ENCODE data around the gene SCYGR5. TPM values are rescaled to one million over a fixed set of nuclear protein-coding genes. Genes with fewer than 3 reads are reported as not detected.

Gene SCYGR5
- total RNA-seq, 1 experiment from 2014 or later = not detected

DNA sequence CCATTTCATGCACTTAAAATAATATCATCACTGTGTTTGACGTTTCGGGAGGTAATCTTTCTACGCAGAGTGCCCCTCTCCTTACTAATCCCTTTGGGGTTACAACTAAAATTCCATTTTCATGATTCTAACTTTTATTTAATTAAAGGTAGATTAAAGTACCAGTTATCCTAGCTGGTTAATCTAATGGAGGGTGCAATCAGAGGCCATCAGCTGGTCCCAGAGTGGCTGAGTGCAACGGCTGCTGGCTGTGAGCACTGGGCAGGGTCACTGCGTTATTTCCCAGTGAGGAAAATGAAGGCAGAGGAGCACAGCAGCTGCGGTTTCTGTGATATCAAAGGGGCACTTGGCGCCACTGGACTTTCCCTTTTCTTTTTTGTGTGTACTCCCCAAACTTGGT is 37.2 kb upstream of the SCYGR5 start:
- Histone ChIP-seq H3K79me2 (ENCODE audit: low read depth) (no peaks in the 10 kb centered on the region), H3K9me3 (ENCODE audit: insufficient read depth, low read depth) (no peaks in the 10 kb centered on the region; the same call in 1 of the 2 replicates), H3K36me3 (ENCODE audit: low read depth) (no peaks in the 10 kb centered on the region), H3K4me3 (no peak overlapping the region), H4K20me1 (ENCODE audit: insufficient read depth) (no peaks in the 10 kb centered on the region), H3K4me2 (no peak overlapping the region), H3K4me1 (replicated peaks; ENCODE audit: insufficient read depth) (no peaks in the 10 kb centered on the region), H3F3A (ENCODE audit: insufficient read depth, low read depth) (no peaks in the 10 kb centered on the region), H3K27ac (no peak overlapping the region), H3K27me3 (ENCODE audit: insufficient read depth, low read depth) (no peaks in the 10 kb centered on the region), H3K9me2 (ENCODE audit: insufficient read depth) (no peaks in the 10 kb centered on the region), H2AFZ (no peak overlapping the region)
- TF ChIP-seq CTCF (conservative IDR thresholded peaks at IDR 0.05) = no peak
- no TSS peak for BruUV-seq (replicated peaks)
- POLR2A ChIA-PET (ENCODE audit: unreplicated experiment) = no interaction called here
- intact Hi-C loops (cut with micrococcal nuclease; ENCODE audit: unreplicated experiment) = no loop called here
- CTCF ChIA-PET = no interaction called here
- DNase-seq = no peak

DNA sequence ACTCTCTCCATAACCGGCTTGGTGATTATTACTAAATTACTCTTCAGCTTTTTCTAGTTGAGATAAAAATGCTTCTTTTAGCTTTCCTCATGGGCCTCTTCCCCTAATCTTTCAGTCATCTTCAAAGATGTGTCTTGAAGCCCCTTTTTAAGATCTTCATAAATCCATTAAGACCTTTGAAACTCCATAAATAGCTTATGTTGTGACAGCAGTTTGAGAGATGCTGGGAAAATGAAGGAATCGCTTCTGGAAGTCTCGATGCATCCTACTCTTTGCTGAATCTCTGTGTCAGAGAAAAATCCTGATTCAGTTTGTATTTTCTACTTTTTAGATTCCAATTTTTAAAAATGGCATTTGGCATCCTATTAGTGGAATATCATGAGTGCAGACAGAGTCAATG is 36.3 kb upstream of the SCYGR5 start:
- Histone ChIP-seq H3K4me2 (no peak overlapping the region), H3K4me1 (replicated peaks; ENCODE audit: insufficient read depth) (no peaks in the 10 kb centered on the region), H3K36me3 (ENCODE audit: low read depth) (no peaks in the 10 kb centered on the region), H3K79me2 (ENCODE audit: low read depth) (no peaks in the 10 kb centered on the region), H3K27me3 (ENCODE audit: insufficient read depth, low read depth) (no peaks in the 10 kb centered on the region), H3F3A (ENCODE audit: insufficient read depth, low read depth) (no peaks in the 10 kb centered on the region), H3K4me3 (no peak overlapping the region), H2AFZ (no peak overlapping the region), H3K9me3 (ENCODE audit: insufficient read depth, low read depth) (no peaks in the 10 kb centered on the region), H3K27ac (no peak overlapping the region), H3K9me2 (ENCODE audit: insufficient read depth) (no peaks in the 10 kb centered on the region), H4K20me1 (ENCODE audit: insufficient read depth) (no peaks in the 10 kb centered on the region)
- intact Hi-C loops (cut with micrococcal nuclease; ENCODE audit: unreplicated experiment) = no loop called here
- CTCF ChIA-PET = no interaction called here
- no TSS peak for BruUV-seq (replicated peaks)
- DNase-seq = no peak
- TF ChIP-seq CTCF (conservative IDR thresholded peaks at IDR 0.05) (no peak), EZH2 (IDR thresholded peaks at IDR 0.05; ENCODE audit: low read depth) (no peak)
- POLR2A ChIA-PET (ENCODE audit: unreplicated experiment) = no interaction called here

DNA sequence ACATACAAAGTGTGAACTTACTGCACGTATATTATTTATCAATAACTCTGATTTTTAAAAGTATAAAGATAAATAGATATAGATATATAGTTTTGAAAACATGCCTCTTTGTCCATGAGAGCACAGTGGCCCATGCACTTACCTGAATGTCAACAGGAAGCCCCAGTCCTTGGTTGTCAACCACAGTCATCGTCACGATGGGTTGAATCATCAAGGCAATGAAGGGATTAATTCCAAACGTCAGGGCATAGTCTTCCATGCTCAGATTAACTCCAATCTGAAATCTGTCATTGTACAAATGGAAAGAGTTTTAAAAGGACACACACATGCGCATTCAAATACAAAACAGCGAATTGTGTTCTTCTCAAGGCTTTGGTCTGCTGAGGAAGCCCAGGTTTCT is 33.8 kb upstream of the SCYGR5 start:
- no peak for DNase-seq
- H3K27ac ChIP-seq = no peak overlapping the region
- H3K4me3 ChIP-seq = no peak overlapping the region
- no peaks in the 10 kb centered on the region for H3K79me2 ChIP-seq (ENCODE audit: low read depth)
- ChIA-PET POLR2A (ENCODE audit: unreplicated experiment) (no interaction called here), CTCF (no interaction called here)
- H3K4me1 ChIP-seq (replicated peaks; ENCODE audit: insufficient read depth) = no peaks in the 10 kb centered on the region
- no peaks in the 10 kb centered on the region for H3K9me2 ChIP-seq (ENCODE audit: insufficient read depth)
- no peak for TF ChIP-seq EZH2 (IDR thresholded peaks at IDR 0.05; ENCODE audit: low read depth)
- TF ChIP-seq CTCF (conservative IDR thresholded peaks at IDR 0.05) = no peak
- no peaks in the 10 kb centered on the region for H3F3A ChIP-seq (ENCODE audit: insufficient read depth, low read depth)
- H3K9me3 ChIP-seq (ENCODE audit: insufficient read depth, low read depth) = no peaks in the 10 kb centered on the region
- no peak overlapping the region for H2AFZ ChIP-seq
- BruUV-seq (replicated peaks) = no TSS peak
- H3K27me3 ChIP-seq (ENCODE audit: insufficient read depth, low read depth) = no peaks in the 10 kb centered on the region
- H3K36me3 ChIP-seq (ENCODE audit: low read depth) = no peaks in the 10 kb centered on the region
- intact Hi-C loops (cut with micrococcal nuclease; ENCODE audit: unreplicated experiment) = no loop called here
- no peak overlapping the region for H3K4me2 ChIP-seq
- H4K20me1 ChIP-seq (ENCODE audit: insufficient read depth) = no peaks in the 10 kb centered on the region
